ENCODE measurements around the gene FAM210A. TPM values are rescaled to one million over a fixed set of nuclear protein-coding genes. Genes with fewer than 3 reads are reported as not detected.

FAM210A gene
- total RNA-seq, 2 experiments from 2014 or later, result 19.5 to 19.6 TPM

GRCh38 chr18:13621886-13622619 lies 104.3 kb downstream of the FAM210A start:
- no peak overlapping the region for H3K27ac Mint-ChIP-seq
- peaks cover 26% of the 10 kb centered on the region for H3K4me1 Mint-ChIP-seq
- H3K27me3 Mint-ChIP-seq, result no peaks in the 10 kb centered on the region
- ChIA-PET CTCF (interaction anchor here (1.1 kb wide), 1 partner anchor 54 kb away, joined by 3 read pairs; no protein-coding TSS in a partner anchor), POLR2A (no interaction called here)
- no peaks in the 10 kb centered on the region for H3K36me3 Mint-ChIP-seq (ENCODE audit: low read depth)
- no peak for DNase-seq
- no peak overlapping the region for H3K4me3 Mint-ChIP-seq
- H3K9me3 Mint-ChIP-seq, result no peaks in the 10 kb centered on the region

GRCh38 chr18:13621446-13621849 lies 104.9 kb downstream of the FAM210A start:
- Mint-ChIP-seq H3K36me3 (ENCODE audit: low read depth) (no peaks in the 10 kb centered on the region), H3K4me3 (no peak overlapping the region), H3K27ac (no peak overlapping the region), H3K9me3 (no peaks in the 10 kb centered on the region), H3K4me1 (peaks cover 32% of the 10 kb centered on the region), H3K27me3 (no peaks in the 10 kb centered on the region)
- ChIA-PET CTCF (interaction anchor here (0.7 kb wide), 1 partner anchor 318 kb away, joined by 3 read pairs; no protein-coding TSS in a partner anchor), POLR2A (no interaction called here)
- no peak for DNase-seq

DNA sequence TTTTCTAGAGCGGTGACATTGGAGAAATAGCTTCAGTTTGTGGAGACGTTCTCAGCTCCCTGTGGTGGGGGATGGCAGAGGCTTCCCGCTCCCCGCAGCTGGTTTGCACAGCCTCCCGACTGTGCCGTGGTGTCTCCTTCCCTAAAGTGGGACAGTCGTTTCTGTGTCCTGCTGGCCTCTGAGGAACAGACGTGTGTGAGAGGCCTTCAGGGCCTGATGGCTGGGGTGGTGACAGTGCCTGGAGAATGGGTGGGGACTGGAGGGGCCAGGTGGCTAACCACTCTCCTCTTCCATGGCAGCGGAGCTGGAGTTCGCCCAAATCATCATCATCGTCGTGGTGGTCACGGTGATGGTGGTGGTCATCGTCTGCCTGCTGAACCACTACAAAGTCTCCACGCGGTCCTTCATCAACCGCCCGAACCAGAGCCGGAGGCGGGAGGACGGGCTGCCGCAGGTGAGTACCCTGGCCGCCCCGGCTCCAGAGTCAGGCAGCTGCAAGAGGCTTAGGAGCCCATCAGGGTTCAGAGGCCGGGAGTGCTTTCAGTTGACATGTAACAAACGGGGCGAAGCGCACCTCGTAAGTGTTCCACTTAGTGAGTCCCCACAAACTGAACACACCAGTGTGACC lies 105.4 kb downstream of the FAM210A start:
- Mint-ChIP-seq H3K9me3 (no peaks in the 10 kb centered on the region), H3K27me3 (no peaks in the 10 kb centered on the region), H3K36me3 (ENCODE audit: low read depth) (peaks cover 2% of the 10 kb centered on the region), H3K4me1 (peaks cover 34% of the 10 kb centered on the region), H3K4me3 (no peak overlapping the region), H3K27ac (no peak overlapping the region)
- DNase-seq, result no peak
- ChIA-PET CTCF (interaction anchor here (0.7 to 1.0 kb wide), 2 partner anchors 13 to 317 kb away, joined by 3 read pairs; no protein-coding TSS in a partner anchor), POLR2A (no interaction called here)

GRCh38 chr18:13620206-13620672 lies 106.1 kb downstream of the FAM210A start:
- H3K4me1 Mint-ChIP-seq, result peaks cover 38% of the 10 kb centered on the region
- no peaks in the 10 kb centered on the region for H3K27me3 Mint-ChIP-seq
- ChIA-PET POLR2A (no interaction called here), CTCF (interaction anchor here (1.0 kb wide), 1 partner anchor 12 kb away, joined by 3 read pairs; no protein-coding TSS in a partner anchor)
- no peak overlapping the region for H3K4me3 Mint-ChIP-seq
- H3K9me3 Mint-ChIP-seq, result no peaks in the 10 kb centered on the region
- H3K27ac Mint-ChIP-seq, result no peak overlapping the region
- H3K36me3 Mint-ChIP-seq (ENCODE audit: low read depth), result peaks cover 4% of the 10 kb centered on the region
- no peak for DNase-seq

- no peak overlapping the region for H3K4me3 Mint-ChIP-seq
- CTCF ChIA-PET, result no interaction called here
- no peak overlapping the region for H3K27ac Mint-ChIP-seq
- H3K27me3 Mint-ChIP-seq, result no peaks in the 10 kb centered on the region
- POLR2A ChIA-PET, result no interaction called here
- H3K4me1 Mint-ChIP-seq, result peaks cover 41% of the 10 kb centered on the region
- H3K9me3 Mint-ChIP-seq, result no peaks in the 10 kb centered on the region
- no peak for DNase-seq
- peaks cover 4% of the 10 kb centered on the region for H3K36me3 Mint-ChIP-seq (ENCODE audit: low read depth)
Measured at GRCh38 chr18:13619505-13620205, 106.7 kb downstream of the FAM210A start.

- Mint-ChIP-seq H3K27ac (no peak overlapping the region), H3K4me1 (peaks cover 49% of the 10 kb centered on the region), H3K9me3 (no peaks in the 10 kb centered on the region), H3K36me3 (ENCODE audit: low read depth) (peaks cover 4% of the 10 kb centered on the region), H3K4me3 (no peak overlapping the region), H3K27me3 (no peaks in the 10 kb centered on the region)
- ChIA-PET POLR2A (no interaction called here), CTCF (no interaction called here)
- DNase-seq, result no peak
Measured at GRCh38 chr18:13618760-13619438, 107.5 kb downstream of the FAM210A start.

DNA sequence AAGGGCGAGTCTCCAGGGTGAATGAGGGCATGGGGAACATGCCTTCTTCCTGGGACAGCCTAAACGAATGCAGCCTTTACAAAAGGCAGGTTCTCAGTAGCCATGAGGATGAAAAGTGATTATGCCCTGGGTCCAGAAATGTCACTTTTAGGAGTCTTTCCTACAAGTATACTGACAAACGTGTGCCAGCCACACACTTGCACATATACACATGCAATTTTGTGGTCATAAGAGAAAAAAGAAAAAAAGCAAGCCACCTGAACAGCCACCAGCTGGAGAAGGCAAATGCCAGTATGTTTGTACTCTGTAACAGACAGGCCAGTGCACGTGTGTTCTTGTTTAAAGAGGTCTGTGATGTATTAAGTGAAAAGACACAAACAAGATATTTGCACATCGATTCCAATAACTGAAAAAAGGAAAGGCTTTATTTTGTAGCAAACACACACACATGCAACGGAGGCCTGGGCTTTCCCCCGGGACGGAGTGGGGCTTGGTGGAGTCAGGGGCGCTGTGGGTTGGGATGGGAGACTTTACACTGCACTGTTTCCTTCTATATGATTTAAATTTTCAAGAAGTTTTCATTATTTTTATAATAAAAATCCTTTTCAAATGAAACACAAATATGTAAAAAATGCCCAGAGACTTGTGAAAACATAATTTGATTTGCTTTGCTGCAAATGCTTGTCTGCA lies 108.4 kb downstream of the FAM210A start:
- CTCF ChIA-PET, result interaction anchor here (1.4 kb wide), 1 partner anchor 60 kb away, joined by 4 read pairs; no protein-coding TSS in a partner anchor
- Mint-ChIP-seq H3K9me3 (no peaks in the 10 kb centered on the region), H3K27ac (no peak overlapping the region), H3K36me3 (ENCODE audit: low read depth) (peaks cover 4% of the 10 kb centered on the region), H3K4me3 (no peak overlapping the region), H3K27me3 (no peaks in the 10 kb centered on the region), H3K4me1 (peaks cover 58% of the 10 kb centered on the region)
- no peak for DNase-seq
- POLR2A ChIA-PET, result no interaction called here

GRCh38 chr18:13616525-13617035 lies 109.8 kb downstream of the FAM210A start:
- ChIA-PET POLR2A (no interaction called here), CTCF (no interaction called here)
- H3K9me3 Mint-ChIP-seq, result no peaks in the 10 kb centered on the region
- no peak overlapping the region for H3K4me3 Mint-ChIP-seq
- peak overlapping the region; percentile 96 for H3K27ac Mint-ChIP-seq
- no peaks in the 10 kb centered on the region for H3K27me3 Mint-ChIP-seq
- H3K36me3 Mint-ChIP-seq (ENCODE audit: low read depth), result peaks cover 4% of the 10 kb centered on the region
- peaks cover 72% of the 10 kb centered on the region for H3K4me1 Mint-ChIP-seq
- no peak for DNase-seq

- peaks cover 78% of the 10 kb centered on the region for H3K4me1 Mint-ChIP-seq
- H3K27ac Mint-ChIP-seq, result peak overlapping the region; percentile 96
- no peaks in the 10 kb centered on the region for H3K9me3 Mint-ChIP-seq
- no peaks in the 10 kb centered on the region for H3K27me3 Mint-ChIP-seq
- peaks cover 4% of the 10 kb centered on the region for H3K36me3 Mint-ChIP-seq (ENCODE audit: low read depth)
- no peak for DNase-seq
- peak overlapping the region; percentile 35 for H3K4me3 Mint-ChIP-seq
- POLR2A ChIA-PET, result no interaction called here
- CTCF ChIA-PET, result no interaction called here
Measured at GRCh38 chr18:13616041-13616440, 110.3 kb downstream of the FAM210A start.

DNA sequence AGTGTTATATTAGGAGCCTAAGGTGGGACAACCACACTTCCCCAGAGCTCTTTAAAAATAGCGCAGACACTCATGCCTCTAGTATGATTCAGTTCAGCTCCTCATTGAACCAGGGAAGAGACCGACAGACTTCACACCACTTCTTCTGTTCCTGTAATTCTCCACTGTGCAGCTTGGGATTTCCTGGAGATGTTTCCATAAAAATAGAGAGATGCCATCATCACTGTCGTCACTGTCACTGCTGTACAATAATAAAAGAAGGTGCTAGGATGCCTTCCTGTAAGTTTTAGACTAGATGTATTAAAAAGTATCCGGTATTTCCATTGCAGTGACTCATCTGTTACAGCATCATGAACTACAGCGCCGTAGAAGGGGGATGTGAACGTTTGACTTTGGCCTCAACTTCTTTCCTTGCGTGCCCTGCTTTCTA lies 110.9 kb downstream of the FAM210A start:
- H3K27ac Mint-ChIP-seq, result peak overlapping the region; percentile 96
- no peak for DNase-seq
- ChIA-PET POLR2A (no interaction called here), CTCF (interaction anchor here (1.9 kb wide), 1 partner anchor 57 kb away, joined by 5 read pairs; no protein-coding TSS in a partner anchor)
- H3K27me3 Mint-ChIP-seq, result no peaks in the 10 kb centered on the region
- H3K4me3 Mint-ChIP-seq, result peak overlapping the region; percentile 75
- peaks cover 83% of the 10 kb centered on the region for H3K4me1 Mint-ChIP-seq
- H3K9me3 Mint-ChIP-seq, result no peaks in the 10 kb centered on the region
- peaks cover 4% of the 10 kb centered on the region for H3K36me3 Mint-ChIP-seq (ENCODE audit: low read depth)

DNA sequence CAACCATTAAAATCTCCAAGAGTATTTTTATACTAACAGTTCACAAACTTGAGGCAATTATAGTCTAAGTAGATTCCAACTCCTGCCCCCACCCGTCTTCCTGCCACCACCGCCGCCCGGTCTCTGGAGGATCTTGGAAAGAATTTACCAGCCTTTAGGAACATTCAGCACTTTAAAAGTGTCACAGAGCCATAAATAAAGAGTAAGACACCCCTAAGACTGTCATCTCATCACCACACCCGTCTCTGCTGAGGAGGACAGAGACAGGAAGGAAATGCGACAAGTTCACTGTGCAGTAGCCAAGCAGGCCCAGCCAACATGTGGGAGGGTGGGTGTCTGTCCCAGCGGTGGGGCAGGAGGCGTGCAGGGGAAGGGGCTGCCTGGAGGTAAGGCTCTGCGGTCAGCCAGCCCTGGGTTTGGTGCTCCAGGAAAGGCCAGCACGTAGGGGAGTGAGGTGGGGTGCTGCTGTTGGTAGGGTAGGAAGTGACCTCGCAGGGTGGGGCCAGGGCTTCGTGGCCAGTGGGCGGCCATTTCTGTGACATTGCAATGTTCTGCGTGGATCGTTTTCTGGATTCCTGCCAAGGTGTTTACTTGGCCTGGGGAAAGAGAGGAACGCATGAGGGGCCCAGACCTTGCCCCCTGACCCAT lies 111.6 kb downstream of the FAM210A start:
- peaks cover 84% of the 10 kb centered on the region for H3K4me1 Mint-ChIP-seq
- peak overlapping the region; percentile 75 for H3K4me3 Mint-ChIP-seq
- ChIA-PET POLR2A (interaction anchor here (1.4 kb wide), 1 partner anchor 52 kb away, joined by 3 read pairs; no protein-coding TSS in a partner anchor), CTCF (interaction anchor here (1.0 to 1.9 kb wide), 3 partner anchors 14 to 86 kb away, joined by 3 to 5 read pairs (median 4); no protein-coding TSS in a partner anchor)
- peaks cover 4% of the 10 kb centered on the region for H3K36me3 Mint-ChIP-seq (ENCODE audit: low read depth)
- no peaks in the 10 kb centered on the region for H3K27me3 Mint-ChIP-seq
- DNase-seq, result peak; percentile 52
- H3K9me3 Mint-ChIP-seq, result no peaks in the 10 kb centered on the region
- peak overlapping the region; percentile 96 for H3K27ac Mint-ChIP-seq
